CD4-positive, CD25-positive, alpha-beta regulatory T cell (primary cell): Measurements from ENCODE around the gene CD300LF. TPM values are rescaled to one million over a fixed set of nuclear protein-coding genes. Genes with fewer than 3 reads are reported as not detected.

ENCODE experiments used
- ATAC-seq, 2 donors: fragments of 150-1000 bp; cut with Tn5 transposase; one replicate each; pipeline ENCODE4 v1.10.0; 2021; ENCODE audit warnings: low read depth in 2 of 2, moderate number of reproducible peaks in 2 of 2, moderate library complexity in 1 of 2
- DNase-seq, 3 donors: peaks; one replicate each; pipeline versions ENCODE4 v3.0.0 to v3.0.0-alpha.2; 2012 to 2022; ENCODE audit warnings: mixed read lengths in 1 of 3
- H3K27ac ChIP-seq: one replicate; pipeline ENCODE4 v1.7.0; 2013; ENCODE audit warnings: mild to moderate bottlenecking, low read length; ENCODE audit not compliant: insufficient read depth, poor library complexity, severe bottlenecking
- H3K27me3 ChIP-seq: one replicate; pipeline ENCODE4 v1.7.0; 2013; ENCODE audit warnings: low read length; ENCODE audit not compliant: control insufficient read depth, insufficient read depth
- H3K36me3 ChIP-seq: one replicate; pipeline ENCODE4 v1.7.0; 2013; ENCODE audit warnings: mild to moderate bottlenecking, low read length, moderate library complexity; ENCODE audit not compliant: control insufficient read depth, insufficient read depth
- H3K4me1 ChIP-seq: 2 replicates; pipeline ENCODE4 v1.7.0; 2013; ENCODE audit warnings: mild to moderate bottlenecking, low read length; ENCODE audit not compliant: insufficient read depth, control insufficient read depth, poor library complexity, severe bottlenecking
- H3K4me3 ChIP-seq: one replicate; pipeline ENCODE4 v1.7.0; 2013; ENCODE audit warnings: low read depth, mild to moderate bottlenecking, low read length, moderate library complexity
- H3K9me3 ChIP-seq, 2 experiments: 1 replicate in 1 of 2; 2 replicates in 1 of 2; pipeline ENCODE4 v1.7.0; 2013; ENCODE audit warnings: low read length in 2 of 2, mild to moderate bottlenecking in 1 of 2, moderate library complexity in 1 of 2; ENCODE audit not compliant: control insufficient read depth in 2 of 2
- H3K27ac Mint-ChIP-seq, 3 donors: one replicate each; pipeline ENCODE4 v1.8.0; 2020 to 2022; ENCODE audit warnings: mild to moderate bottlenecking in 3 of 3, mixed read lengths in 3 of 3, moderate library complexity in 2 of 3
- H3K27me3 Mint-ChIP-seq: one replicate; pipeline ENCODE4 v1.8.0; 2022; ENCODE audit warnings: mild to moderate bottlenecking, mixed read lengths
- H3K36me3 Mint-ChIP-seq: one replicate; pipeline ENCODE4 v1.8.0; 2020; ENCODE audit warnings: mixed read lengths
- H3K4me1 Mint-ChIP-seq, 4 donors: one replicate each; pipeline ENCODE4 v1.8.0; 2020 to 2022; ENCODE audit warnings: mixed read lengths in 4 of 4, mild to moderate bottlenecking in 1 of 4
- H3K4me3 Mint-ChIP-seq, 4 donors: one replicate each; pipeline ENCODE4 v1.8.0; 2020 to 2022; ENCODE audit warnings: mild to moderate bottlenecking in 4 of 4, mixed read lengths in 4 of 4, moderate library complexity in 3 of 4
- H3K9me3 Mint-ChIP-seq, 7 donors: one replicate each; pipeline ENCODE4 v1.8.0; 2020 to 2022; ENCODE audit warnings: mixed read lengths in 7 of 7, mild to moderate bottlenecking in 3 of 7, moderate library complexity in 2 of 7
- polyA plus RNA-seq, 4 donors: library from polyadenylated mRNA; unstranded; fragments of 300-500 nt; fragmentation: Illumina TruSeq; gene quantifications; one replicate each; pipeline ENCODE4 v1.2.3, GENCODE V29; 2021
- total RNA-seq: library from RNA; stranded (reverse); gene quantifications from one replicate; pipeline ENCODE4 v1.2.3, GENCODE V29; 2022

The CD300LF gene
- total and polyA plus RNA-seq, 5 donors from 2014 or later: 0.19 to 0.52 (median 0.21) TPM; not detected in 2

DNA sequence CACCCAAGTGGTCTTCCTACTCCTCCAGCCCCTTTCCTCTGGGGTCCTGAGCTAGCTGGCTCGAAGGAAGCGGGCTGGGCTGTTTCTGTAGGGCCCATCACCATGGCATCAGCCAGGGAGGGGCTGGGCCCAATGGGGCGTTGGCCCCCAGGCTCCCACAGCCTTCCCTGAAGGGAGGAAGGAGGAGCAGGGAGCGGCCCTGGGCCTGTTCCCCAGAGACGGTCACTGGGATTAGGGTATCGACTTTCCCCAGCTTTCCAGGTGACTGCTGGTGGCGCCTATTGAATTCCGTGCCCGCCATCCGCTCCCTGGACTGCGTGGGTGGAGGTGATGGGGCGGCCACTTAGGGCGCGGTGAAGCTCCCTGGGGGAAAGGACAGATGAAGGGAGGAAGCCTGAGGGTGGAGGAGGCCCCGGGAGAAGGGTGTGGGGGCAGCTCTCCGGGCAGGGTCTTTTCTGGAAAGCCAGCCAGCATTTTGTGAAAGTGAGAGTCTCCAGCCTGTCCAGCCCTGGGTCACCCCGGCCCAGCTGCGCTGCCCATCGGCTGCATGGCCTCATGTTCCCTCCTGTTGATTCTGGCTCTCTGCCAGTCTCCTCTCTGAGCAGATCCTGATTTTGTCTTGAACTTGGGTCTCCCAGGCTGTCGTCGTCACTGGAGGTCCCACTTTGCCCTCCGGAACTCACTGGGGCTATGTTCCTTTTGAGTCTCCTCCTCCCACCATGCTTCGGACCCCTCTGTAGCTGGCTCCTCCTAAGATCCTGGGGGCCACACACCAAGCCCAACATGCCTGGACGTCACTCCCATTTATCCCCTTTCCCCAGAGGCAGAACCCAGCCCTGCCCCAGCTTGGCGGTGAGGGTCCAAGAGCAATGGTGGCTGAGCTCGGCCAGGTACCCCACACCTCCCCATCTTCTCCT is 45.5 kb upstream of the CD300LF start:
- Histone ChIP-seq H3K4me3 (peak overlapping the region; percentile 43), H3K36me3 (peaks cover 16% of the 10 kb centered on the region), H3K27ac (peak overlapping the region; percentile 68), H3K4me1 (peaks cover 93% of the 10 kb centered on the region), H3K9me3 (no peaks in the 10 kb centered on the region), H3K27me3 (no peaks in the 10 kb centered on the region)
- Mint-ChIP-seq H3K4me3 (peak overlapping the region; percentile 82 to 88 (median 86)), H3K27me3 (no peaks in the 10 kb centered on the region), H3K4me1 (peaks cover 4 to 93% (median 37%) of the 10 kb centered on the region in 4 donors), H3K36me3 (peaks cover 10% of the 10 kb centered on the region), H3K27ac (peak overlapping the region; percentile 88 to 94 (median 88)), H3K9me3 (no peaks in the 10 kb centered on the region)
- no peak for DNase-seq
- ATAC-seq: no peak

DNA sequence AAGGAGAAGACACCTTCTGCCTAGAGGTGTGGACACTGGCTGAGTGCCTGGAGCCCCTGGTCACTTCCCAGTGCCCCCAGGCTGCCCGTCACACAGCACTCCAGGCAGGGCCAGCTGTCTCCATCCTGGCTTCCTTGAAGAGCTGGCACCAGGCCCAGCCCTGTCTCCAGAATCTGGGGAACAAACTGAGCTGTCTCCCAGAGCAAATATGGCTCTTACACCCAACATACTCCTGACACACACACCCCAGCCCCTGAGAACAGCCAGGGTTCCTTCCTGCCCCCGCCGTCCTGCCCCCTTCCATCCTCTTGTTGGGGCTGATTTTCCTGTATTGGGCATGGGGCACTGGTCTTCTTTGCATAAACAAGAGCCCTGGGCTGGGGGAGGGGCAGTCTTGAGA is 44.8 kb upstream of the CD300LF start:
- DNase-seq (no peak), ATAC-seq (no peak)
- Histone ChIP-seq H3K27me3 (no peaks in the 10 kb centered on the region), H3K9me3 (no peaks in the 10 kb centered on the region), H3K36me3 (peaks cover 14% of the 10 kb centered on the region), H3K4me1 (peaks cover 96% of the 10 kb centered on the region), H3K27ac (peak overlapping the region; percentile 68), H3K4me3 (no peak overlapping the region)
- Mint-ChIP-seq H3K9me3 (no peaks in the 10 kb centered on the region), H3K4me1 (peaks cover 8 to 93% (median 43%) of the 10 kb centered on the region in 4 donors), H3K4me3 (peak overlapping the region; percentile 43 to 85 (median 69)), H3K36me3 (peaks cover 17% of the 10 kb centered on the region), H3K27ac (peak overlapping the region; percentile 25 to 94 (median 80)), H3K27me3 (no peaks in the 10 kb centered on the region)

DNA sequence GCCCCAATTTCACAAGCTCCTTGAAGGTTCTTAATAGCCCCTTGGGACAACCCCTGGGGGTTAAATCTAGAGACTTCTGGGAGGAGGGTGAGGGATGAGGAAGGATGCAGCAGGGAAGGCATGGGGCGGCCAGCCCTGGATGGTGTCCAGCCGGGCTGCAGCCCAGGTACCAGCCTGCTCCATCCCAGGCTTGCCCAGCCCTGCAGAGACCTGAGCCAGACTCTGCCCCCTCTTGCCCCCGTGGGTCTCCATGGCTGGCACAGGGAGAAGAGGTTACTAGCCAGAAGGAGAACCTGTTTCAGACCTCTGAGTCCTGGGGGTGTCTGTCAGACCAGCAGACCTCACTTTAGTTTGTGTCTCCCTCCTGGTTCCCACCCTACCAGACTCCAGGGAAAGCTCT is 44.2 kb upstream of the CD300LF start:
- Histone ChIP-seq H3K27ac (peak overlapping the region; percentile 68), H3K4me3 (peak overlapping the region; percentile 53), H3K9me3 (no peaks in the 10 kb centered on the region), H3K4me1 (peaks cover 100% of the 10 kb centered on the region), H3K27me3 (no peaks in the 10 kb centered on the region), H3K36me3 (peaks cover 12% of the 10 kb centered on the region)
- Mint-ChIP-seq H3K4me1 (peaks cover 10 to 98% (median 48%) of the 10 kb centered on the region in 4 donors), H3K36me3 (peaks cover 19% of the 10 kb centered on the region), H3K9me3 (no peaks in the 10 kb centered on the region), H3K4me3 (peak overlapping the region; percentile 61 to 76 (median 61)), H3K27ac (peak overlapping the region; percentile 80 to 90 (median 88)), H3K27me3 (no peaks in the 10 kb centered on the region)
- DNase-seq (no peak), ATAC-seq (no peak)

DNA sequence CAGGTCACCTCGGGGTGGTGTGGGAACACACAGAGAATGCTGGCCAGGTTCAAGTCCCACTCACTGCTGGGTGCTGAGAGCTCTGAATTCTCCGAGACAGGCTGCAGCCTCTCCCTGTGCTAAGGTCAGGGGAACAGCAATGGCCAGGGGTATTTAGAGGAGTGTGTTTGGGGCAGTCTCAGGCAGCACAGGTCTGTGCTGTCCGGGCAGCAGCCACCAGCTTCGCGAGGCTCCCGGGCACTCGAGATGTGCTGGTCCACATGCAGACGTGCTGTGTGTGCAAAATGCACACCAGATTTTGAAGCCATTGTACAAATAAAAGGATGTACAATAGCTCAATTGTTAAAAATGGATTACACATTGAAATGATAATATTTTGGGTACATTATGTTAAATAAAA is 42.8 kb upstream of the CD300LF start:
- peak overlapping the region; percentile 29 for H3K27ac ChIP-seq
- no peaks in the 10 kb centered on the region for H3K9me3 ChIP-seq
- H3K27me3 Mint-ChIP-seq: no peaks in the 10 kb centered on the region
- H3K36me3 Mint-ChIP-seq: peaks cover 29% of the 10 kb centered on the region
- no peak for DNase-seq
- H3K4me3 ChIP-seq: peak overlapping the region; percentile 48
- no peaks in the 10 kb centered on the region for H3K27me3 ChIP-seq
- H3K4me3 Mint-ChIP-seq: peak overlapping the region in 3 of 4 donors; percentile 87 to 99 (median 98)
- peaks cover 0 to 2% (median 0%) of the 10 kb centered on the region in 7 donors for H3K9me3 Mint-ChIP-seq
- peaks cover 10 to 97% (median 60%) of the 10 kb centered on the region in 4 donors for H3K4me1 Mint-ChIP-seq
- peak overlapping the region; percentile 38 to 98 (median 83) for H3K27ac Mint-ChIP-seq
- no peak for ATAC-seq
- H3K4me1 ChIP-seq: peaks cover 99% of the 10 kb centered on the region
- peaks cover 11% of the 10 kb centered on the region for H3K36me3 ChIP-seq

DNA sequence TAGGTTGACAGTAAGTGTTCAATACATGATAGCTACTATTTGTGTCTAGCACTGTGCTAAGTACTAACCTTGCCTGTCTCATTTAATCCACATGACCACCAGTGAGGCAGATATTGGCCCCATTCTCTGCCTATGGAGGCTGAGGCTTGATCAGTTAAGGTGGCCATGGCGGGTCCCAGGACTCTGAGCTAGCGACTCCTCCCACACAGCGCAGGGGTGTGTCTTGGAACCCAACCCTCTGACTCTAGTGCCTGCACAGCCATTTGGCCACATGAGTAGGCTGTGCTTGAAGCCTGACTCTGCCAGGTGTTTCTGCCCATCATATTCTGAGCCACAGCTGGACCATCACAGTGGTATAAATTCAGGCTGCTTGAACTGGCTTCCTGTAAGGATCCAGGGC is 42.1 kb upstream of the CD300LF start:
- H3K4me3 ChIP-seq: peak overlapping the region; percentile 48
- peak overlapping the region; percentile 29 for H3K27ac ChIP-seq

DNA sequence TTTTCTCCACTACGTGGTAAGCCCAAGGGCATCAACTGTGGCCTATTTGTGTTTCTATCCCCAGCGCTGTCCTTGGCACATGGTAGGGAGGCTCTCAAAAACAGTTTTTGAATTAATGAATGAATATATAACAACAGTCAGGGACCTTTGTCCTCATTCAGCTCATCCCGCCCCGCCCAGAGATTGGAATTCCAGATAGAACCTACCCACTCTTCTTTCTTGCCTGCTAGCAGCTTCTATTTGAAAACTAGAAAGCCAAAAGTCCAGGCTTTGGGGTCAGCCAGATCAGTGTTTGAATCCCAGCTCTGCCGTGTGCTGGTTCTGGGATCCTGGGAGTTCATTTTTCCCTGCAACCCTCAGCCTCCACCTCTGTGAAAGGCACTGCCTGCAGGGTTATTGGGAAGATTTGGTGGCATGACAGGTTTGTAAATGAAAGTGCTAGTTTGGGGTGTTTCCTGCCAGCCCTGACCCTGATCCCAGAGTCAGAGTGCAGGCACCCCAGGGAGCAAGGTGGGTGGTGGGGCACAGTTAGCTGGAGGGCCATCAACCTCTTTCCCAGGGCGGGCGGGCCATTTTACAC is 40.2 kb upstream of the CD300LF start:
- Mint-ChIP-seq H3K4me3 (peak overlapping the region; percentile 91 to 99 (median 98)), H3K4me1 (peaks cover 10 to 73% (median 46%) of the 10 kb centered on the region in 4 donors), H3K27me3 (no peaks in the 10 kb centered on the region), H3K9me3 (peaks cover 0 to 2% (median 0%) of the 10 kb centered on the region in 7 donors), H3K36me3 (peaks cover 33% of the 10 kb centered on the region), H3K27ac (peak overlapping the region; percentile 95 to 99 (median 98))
- ATAC-seq (no peak), DNase-seq (no peak)
- peak overlapping the region; percentile 86 for H3K4me3 ChIP-seq
- no peaks in the 10 kb centered on the region for H3K27me3 ChIP-seq
- peaks cover 80% of the 10 kb centered on the region for H3K4me1 ChIP-seq
- H3K36me3 ChIP-seq: peaks cover 11% of the 10 kb centered on the region
- H3K27ac ChIP-seq: peak overlapping the region; percentile 47
- no peaks in the 10 kb centered on the region for H3K9me3 ChIP-seq

More for the DNA sequence above, 42.1 kb upstream of the CD300LF start:
- no peak for ATAC-seq
- no peaks in the 10 kb centered on the region for H3K9me3 ChIP-seq
- peaks cover 10 to 92% (median 59%) of the 10 kb centered on the region in 4 donors for H3K4me1 Mint-ChIP-seq
- H3K4me3 Mint-ChIP-seq: peak overlapping the region; percentile 68 to 99 (median 92)
- H3K9me3 Mint-ChIP-seq: peaks cover 0 to 2% (median 0%) of the 10 kb centered on the region in 7 donors
- no peak for DNase-seq
- H3K36me3 Mint-ChIP-seq: peaks cover 29% of the 10 kb centered on the region
- peaks cover 97% of the 10 kb centered on the region for H3K4me1 ChIP-seq
- H3K27me3 ChIP-seq: no peaks in the 10 kb centered on the region
- peaks cover 11% of the 10 kb centered on the region for H3K36me3 ChIP-seq
- no peaks in the 10 kb centered on the region for H3K27me3 Mint-ChIP-seq
- peak overlapping the region; percentile 83 to 99 (median 98) for H3K27ac Mint-ChIP-seq

DNA sequence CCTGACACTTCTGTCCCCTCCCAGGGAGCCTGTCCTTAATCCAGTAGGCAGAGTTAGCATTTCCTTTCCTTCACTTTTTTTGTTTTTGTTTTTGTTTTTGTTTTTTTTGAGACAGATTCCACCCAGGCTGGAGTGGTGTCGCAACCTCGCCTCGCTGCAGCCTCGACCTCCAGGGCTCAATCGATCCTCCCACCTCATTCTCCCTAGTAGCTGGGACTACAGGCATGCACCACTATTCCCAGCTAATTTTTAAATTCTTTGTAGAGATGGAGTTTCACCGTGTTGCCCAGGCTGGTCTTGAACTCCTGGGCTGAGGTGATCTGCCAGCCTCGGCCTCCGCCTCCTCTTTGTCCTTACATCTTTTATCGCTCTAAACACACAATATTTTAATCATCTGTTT is 39.7 kb upstream of the CD300LF start:
- Mint-ChIP-seq H3K27me3 (no peaks in the 10 kb centered on the region), H3K27ac (peak overlapping the region; percentile 95 to 99 (median 98)), H3K4me1 (peaks cover 10 to 72% (median 45%) of the 10 kb centered on the region in 4 donors), H3K36me3 (peaks cover 33% of the 10 kb centered on the region), H3K9me3 (peaks cover 0 to 2% (median 0%) of the 10 kb centered on the region in 7 donors), H3K4me3 (peak overlapping the region; percentile 91 to 99 (median 98))
- Histone ChIP-seq H3K27ac (peak overlapping the region; percentile 47), H3K27me3 (no peaks in the 10 kb centered on the region), H3K4me1 (peaks cover 80% of the 10 kb centered on the region), H3K36me3 (peaks cover 11% of the 10 kb centered on the region), H3K4me3 (peak overlapping the region; percentile 86), H3K9me3 (no peaks in the 10 kb centered on the region)
- DNase-seq: no peak
- ATAC-seq: no peak
